ENCODE measurements around the gene TCEANC.

Gene TCEANC

DNA sequence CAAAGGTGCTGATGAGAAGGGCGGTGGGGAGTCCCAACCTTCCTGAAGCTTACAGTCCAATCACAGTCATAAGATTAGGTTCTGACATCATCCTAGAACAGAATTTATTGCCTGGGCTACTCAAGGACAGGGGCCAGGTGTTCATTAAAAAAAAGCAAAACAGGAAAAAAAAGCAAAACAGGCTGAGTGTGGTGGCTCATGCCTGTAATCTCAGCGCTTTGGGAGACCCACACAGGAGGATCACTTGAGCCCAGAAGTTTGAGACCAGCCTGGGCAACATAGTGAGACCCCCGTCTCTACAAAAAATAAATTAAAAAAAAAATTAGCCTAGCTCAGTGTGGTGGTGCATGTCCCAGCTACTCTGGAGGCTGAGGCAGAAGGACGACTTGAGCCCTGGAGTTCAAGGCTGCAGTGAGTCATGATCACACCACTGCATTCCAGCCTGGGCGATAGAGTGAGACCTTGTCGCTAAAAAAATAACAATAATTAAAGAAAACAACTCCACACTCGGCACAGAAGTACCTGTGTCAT lies 39.0 kb downstream of the TCEANC start:
- DNase-seq: no peak

DNA sequence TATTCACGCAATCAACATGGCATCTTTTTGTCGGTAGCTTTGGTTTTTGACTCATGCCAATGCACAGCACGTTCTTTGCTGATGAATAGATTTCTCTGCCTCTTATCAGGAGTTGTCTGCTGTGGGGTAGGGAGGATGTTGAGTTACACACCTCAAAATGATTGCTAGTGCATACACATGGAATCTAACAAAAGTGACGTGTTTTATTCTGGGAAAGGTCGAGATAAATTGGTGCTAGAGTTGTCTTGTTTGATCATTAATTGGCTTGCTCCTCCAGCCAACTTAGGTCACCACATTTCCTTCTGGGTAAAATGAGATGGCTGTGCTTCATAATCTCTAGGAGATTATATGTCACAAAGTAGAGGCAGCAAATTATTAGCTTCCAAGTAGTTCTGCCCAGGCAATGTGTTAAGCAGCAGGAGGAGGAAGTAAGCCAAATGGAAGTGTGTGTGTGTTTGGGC lies 39.9 kb downstream of the TCEANC start:
- DNase-seq: no peak

DNA sequence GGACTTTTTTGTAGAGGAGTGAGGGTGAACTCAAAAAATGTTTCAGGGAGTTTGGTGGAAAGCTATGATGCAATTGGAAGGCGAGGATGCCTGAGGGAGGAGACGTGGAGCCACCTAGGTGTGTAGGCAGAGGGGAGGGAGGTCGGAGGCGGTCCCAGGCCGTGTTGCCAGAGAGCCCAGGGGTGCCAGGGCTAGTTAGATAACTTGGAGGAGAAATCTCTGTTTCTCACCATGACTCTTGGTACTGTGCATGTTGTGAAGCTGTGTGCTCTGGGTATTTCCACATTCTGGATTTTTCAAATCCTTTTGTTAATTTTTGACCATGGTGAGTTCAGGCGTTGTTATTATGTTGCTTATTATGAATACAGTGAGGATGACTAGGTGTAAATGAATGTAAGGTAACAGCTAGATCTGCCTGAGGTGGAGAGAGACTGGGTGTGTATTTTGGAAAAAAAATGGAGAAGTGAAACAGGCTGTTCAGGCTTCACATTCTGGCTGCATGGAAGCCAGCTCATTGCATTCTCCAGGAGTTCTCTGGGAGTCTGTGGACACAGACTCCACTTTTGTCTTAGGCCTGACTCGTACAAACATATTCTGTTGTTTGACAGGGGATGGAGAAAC lies 40.5 kb downstream of the TCEANC start:
- DNase-seq: no peak

DNA sequence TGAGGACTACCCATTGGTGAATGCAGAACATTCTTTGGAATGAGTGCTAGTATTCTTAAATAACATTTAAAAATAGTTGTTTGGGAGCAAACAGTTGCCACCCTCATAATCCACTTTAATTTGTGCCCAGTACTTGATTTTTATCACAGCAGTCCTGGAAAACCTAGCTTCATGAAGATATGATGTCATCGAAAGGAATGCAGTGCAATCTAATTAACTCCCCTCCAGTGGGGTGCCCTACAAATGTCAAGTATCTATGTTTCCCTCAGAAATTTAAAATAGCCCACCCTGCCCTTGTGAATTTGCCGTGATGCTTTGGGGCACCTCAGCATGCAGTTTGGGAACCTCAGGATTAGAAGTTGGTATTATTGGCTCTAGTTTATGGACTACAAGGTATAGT lies 41.4 kb downstream of the TCEANC start:
- no peak for DNase-seq

DNA sequence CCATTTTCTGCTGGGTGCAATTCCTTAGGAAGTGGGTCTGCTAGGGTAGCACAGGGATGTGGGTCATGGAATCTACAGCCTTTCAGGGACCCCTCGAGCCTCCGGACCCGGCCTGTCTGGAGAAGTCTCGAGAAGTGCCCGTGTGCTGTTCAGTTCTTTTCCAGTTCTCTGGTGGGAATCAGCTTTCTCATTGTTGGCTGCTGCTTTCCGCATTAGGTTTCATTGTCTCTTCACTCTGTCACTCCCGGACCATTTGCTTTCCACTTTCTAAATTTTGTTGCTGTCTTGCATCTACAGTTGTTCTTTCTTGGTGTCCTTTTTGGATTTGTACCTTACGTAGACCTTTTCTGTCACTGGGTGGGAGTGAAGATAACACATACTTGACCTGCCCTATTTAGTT lies 42.0 kb downstream of the TCEANC start:
- DNase-seq: no peak

DNA sequence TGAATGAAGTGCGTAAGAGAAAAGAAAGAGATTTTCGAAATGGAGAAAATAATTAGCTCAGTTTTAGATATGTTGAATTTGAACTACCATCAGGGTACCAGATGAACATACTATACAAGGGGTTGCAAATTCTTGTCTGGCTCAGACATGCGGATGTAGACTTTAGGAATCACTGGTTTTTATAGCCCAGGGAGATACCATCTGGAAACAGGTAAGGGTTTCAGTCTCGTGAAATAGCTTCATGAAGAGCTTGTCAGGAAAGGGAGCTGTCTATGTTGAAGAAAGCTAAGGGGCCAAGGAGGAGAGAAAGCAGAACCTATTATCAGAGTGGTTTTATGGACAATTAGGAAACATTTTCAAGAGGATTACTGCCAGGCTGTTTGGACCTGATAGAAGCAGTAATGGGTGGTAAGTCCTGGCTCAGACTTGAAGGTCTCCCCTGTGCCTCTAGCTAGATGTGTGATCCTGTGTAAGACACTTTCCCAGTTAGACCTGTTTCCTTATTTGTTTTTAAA lies 42.7 kb downstream of the TCEANC start:
- no peak for DNase-seq

DNA sequence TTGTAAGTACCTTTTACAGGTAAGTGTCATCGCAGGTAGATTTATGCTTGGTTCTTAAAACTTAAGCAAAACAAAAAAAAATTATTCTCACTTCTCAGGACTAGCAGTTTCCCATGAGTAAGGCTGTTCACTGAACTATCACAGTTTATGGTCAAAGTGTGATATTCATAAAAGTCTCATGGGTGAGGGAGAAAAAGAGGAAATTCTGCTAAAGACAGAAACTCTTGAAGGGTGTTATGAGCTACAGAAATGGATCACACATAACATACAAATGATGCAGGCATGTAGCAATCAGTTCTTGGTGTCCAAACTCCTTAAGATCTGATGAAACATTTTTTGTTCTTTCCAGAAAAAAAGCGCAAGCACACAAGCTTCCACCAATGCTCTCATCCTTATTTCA lies 44.5 kb downstream of the TCEANC start:
- no peak for DNase-seq

DNA sequence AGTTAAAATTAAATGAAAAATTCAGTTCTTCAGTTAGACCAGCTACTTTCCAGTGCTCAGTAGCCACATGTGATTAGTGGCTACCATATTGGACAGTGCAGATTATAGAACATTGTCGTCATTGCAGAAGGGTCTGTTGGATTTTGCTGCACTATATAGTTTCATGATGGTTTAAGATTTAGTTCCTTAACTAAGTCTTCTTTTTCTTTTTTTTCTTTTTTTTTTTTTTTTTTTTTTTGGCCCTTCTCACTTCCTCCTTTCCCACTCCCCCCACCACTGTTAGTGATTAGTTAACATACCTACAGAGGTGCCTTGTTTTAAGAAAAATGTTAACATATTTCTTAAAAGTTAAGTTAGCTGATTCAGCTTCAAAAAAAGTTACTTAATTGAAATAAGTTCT lies 45.0 kb downstream of the TCEANC start:
- no peak for DNase-seq

DNA sequence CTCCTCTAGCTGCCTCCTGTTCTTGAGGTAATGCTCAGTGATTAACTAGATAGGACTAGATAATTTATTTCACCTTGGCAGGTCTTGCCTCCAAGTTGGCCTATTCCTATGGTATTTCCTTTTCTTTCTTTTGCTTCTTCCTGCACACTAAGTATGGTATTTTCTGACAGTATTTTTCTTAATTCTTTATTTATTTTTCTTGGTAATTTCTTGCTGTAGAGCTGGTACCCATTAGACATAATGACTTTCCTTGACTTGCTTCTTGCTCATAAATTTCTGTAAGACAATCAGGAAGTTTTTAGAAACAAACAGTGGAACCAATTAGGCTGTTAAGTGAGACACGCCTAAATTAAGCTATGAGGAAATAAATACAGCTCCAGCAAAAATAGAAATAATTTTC lies 45.5 kb downstream of the TCEANC start:
- no peak for DNase-seq

DNA sequence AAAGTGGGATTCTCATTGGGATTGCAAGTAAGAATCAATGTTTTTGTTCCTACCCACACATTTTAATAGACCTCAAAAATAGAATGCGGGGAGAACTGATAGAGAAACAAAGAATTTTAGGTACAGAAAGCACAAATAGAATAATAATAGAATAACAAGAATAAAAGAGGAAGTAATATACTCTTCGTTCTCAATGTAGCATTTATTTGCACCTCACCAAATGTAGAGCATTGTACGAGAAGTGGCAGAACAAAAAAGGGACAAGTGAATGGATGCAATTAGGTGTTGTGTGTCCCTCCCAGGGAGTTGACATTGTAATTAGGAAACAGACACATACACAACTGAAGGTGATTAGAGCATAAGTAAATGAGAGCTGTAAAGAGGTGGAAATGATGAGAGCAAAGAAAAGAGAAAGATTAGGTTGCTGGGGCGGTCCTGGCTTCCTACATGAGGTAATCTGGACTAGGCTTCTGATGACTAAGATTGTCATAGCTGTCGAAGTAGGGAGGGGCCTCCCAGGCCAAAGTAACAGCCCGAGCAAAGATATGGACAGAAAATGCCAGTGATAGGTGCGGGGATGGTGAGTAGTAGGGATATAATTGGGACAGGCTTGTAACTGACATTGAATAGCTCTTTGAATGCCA lies 46.4 kb downstream of the TCEANC start:
- DNase-seq: no peak

DNA sequence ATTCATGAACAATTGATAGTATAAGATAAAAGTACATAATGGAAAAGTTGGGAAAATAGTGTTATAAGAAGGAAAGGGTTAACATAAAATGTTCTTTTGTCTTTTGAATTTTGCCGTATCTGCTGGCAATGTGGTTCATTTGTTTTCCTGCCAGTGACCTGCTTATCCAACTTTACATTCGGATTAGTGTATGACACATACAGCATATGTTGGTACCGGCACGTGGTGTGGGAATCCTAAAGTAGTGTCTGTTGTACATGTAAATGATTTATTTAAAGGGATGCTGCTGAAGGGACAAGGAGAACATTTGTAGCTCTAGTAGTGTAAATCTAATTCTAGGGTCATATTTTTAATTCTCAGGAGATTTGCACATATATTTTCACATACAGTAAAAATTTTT lies 47.4 kb downstream of the TCEANC start:
- DNase-seq: no peak

DNA sequence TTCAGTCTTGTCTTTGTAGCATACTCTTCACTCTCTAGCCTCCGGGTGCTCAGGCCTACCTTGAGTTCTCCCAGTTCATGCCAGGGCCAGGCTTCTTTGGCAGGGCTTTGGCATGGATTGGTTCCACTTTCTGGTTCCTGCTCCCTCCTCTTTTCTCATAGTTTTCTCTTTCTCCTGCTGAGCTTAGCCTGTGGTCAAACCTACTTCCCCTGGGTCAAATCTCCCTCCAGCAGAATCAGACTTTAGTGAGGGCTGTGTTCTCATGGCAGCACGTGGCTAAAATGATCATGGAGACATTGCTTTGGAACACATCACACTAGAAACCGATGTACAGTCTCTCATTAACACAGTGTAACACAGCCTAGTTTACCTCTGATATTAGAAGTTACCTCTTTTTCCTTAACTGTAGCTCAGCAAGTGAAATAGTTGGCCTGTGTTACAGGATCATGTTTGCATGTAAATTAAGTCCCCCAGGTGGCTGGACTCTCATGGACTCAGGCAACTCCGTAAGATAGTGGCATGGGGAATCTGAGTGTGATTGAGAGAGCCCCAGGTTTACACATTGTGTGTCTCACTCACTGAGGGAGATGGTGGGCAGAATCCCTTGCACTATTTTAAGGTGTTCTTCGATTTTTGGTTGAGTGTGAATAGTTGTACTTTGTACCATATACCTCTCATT lies 49.3 kb downstream of the TCEANC start:
- no peak for DNase-seq

DNA sequence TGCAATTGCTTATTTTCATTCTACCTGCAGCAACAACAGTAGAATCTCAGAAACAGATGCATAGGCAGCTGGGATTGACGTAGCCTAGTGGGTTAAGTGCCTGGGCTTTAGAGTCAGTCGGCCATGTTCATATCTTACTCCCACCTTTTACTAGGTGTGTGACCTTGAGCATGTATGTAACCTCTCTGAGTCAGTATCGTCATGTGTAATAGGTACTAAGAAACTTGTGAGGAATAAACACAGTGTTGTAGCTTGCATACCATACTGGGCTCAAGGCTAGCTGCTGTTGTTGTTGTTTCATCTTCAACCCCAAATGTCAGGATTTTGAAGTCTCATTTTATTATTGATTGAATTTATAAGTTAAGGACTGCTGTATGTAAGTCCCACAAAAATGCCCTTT lies 50.2 kb downstream of the TCEANC start:
- DNase-seq: no peak

DNA sequence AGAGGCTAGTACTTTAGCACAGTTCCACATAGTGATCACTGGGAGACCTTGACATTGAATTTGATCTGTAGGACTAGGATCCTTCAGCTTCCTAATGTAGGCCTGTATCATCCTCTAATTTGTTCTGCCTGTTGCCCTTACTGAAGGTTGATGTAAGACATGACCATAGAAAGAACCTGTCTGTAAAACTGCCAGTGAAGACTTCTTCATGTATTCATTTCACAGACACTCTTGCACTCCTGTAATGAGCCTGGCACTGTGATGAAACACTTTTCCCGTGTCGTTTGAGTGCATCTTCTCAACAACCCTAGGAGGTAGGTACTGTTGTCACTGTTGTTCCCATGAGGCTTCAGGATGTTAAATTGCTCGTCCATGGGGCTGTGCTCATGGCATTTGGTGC lies 50.6 kb downstream of the TCEANC start:
- no peak for DNase-seq

DNA sequence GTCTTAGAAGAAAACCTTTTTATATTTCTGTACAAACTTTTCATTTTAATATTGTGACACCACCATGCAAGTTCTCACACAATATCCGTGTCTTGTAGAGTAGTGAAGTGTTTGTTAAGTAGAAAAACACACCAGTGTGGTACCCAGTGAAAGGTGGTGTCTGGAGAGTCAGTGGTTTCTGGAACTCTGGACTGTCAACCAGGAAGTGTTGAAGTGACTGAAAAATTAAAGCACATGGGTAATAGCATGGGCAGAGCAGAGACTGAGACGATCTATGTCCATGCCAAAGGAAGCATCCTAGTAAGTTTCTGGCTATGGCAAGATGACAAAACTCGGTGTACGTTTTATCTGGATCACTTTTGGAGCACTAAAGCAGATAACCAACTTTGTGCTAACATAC lies 58.2 kb downstream of the TCEANC start:
- no peak for DNase-seq

All from amygdala (tissue), 56 donors.